Measurements from ENCODE around the gene HOXB6.

The HOXB6 gene

DNA sequence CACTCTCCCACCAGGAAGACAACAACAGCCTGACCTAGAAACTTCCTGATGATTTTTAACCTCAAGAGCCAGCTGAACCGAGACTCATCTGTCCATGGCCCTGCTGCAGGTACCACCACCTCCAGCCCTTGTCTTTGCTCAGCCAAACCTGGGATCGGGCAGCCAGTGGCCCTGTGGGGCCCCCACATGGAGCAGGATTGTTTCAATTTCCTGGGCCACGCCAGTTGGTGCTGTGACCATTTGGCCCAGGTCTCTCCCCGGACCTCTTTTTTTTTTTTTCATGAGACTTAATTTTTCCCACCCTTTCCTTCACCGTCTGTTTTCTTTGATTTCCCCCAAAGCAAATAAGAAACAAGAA is 51.6 kb downstream of the HOXB6 start:
- DNase-seq = no peak

DNA sequence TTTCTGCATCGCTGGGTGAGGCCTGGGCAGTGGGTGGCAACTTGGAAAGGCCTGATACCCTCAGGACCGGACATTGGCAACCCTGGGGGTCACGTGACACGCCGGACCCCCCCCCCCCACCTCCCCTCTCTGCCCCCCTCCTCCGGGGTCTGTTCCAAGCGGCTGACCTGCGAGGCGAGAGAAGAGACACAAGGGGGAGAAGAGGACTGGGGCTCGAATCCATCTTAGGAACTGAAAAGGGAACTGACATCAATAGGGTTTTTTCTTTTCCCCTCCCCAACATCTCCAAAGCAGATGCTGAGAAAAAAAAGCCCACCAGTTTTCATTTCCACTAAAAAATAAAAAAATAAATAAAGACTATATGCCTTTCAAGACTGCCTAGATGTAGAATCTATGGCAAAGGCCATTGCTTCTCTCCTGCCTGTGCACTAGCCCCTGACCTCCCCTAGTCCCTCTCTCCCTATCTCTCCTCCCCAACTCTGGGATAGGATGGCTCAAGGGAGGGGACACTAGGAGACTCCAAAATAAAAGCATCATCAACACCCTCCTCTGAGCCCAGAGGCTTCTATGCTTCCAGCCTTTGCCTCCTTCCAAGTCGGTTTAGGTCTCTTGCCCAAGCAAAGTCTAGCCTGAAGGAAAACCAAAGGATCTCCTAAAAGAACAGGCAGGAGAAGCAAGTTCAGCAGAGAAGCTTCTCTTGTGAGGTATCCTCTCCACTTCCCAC is 52.2 kb downstream of the HOXB6 start:
- peak; percentile 77 for DNase-seq

DNA sequence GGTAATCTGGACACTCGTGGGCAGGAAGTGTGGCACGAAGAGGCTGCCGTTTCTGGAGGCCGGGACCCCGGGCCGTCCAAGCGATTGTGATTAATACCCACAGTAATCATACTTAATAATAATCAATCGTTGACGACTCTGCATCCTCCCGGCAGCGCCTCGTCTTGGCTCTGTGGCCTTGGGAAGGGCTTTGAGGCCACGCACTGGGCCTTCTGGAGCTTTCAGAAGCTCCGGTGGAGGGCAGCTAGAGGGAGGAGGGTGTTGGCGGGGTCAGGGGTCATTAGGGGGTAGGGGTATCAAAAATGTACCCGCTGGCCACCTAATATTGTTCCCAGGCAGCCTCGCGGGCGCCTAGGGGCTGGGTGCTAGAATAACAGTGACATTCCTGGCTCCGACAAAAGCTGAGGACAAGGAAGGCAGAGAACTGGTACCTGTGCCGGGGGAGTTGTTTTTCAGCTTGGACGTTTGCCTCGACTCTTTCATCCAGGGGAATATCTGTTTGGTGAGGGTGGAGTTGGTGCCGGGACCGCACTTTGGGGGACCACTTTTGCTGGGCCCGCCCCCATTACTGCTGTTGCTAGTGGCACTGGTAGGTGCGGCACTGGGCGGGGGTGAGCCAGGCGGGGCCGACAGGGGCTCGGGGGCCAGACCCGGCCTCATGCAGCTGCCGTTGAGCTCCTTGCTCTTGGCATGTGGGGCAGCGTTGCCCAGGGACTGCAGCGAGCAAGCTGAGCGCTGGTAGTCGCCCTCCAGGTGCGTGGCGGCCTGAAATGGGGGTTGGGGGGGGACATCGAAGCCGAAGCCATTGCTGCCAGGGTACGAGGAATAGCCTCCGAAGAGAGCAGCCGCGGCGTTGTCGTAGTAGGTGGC is 53.0 kb downstream of the HOXB6 start:
- DNase-seq = peak; percentile 67

DNA sequence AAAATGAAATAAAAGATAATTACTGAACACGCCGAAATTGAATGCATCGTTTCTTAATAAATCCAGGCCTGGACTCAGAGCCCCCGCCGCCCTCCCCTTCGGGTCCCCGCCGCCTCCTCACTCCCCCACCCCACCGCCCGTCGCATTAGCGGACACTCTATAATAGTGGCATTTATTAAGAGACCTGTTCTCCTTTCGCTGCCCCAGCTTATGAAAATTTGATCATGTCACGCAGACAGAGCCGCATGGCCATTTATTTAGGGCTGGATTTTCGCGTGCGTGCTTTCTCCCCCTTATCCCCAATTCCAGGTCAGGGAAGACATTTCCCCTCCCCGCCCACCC is 53.6 kb downstream of the HOXB6 start:
- DNase-seq = no peak

DNA sequence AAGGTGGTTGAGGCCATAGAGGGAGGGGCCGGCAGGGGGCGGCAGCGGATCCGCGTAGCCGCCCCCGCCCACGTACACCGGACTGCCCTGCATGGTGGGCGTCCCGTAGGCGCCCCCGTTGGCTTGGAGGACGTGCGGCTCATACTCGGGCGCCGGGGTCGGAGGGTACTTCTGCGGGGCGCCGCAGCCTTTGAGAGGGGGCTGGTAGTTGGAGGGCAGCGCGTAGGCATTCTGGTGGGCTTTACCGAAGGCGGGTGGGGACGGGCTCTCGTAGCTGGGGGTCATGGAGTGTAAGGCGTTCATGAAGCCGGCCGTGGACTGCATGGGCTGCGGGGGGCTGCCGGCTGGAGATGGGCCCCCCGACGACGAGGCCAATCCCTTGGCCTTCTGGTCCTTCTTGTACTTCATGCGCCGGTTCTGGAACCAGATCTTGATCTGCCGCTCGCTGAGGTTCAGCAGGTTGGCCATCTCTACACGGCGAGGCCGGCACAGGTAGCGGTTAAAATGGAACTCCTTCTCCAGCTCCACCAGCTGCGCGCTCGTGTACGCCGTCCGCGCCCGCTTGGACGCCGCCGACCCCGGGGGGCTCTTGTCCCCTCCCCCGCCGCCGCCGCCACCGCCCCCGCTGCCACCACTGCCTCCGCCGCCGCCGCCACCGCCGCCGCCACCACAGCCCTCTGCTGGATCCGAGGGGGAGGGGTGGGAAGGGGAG is 54.1 kb downstream of the HOXB6 start:
- DNase-seq = peak; percentile 72

DNA sequence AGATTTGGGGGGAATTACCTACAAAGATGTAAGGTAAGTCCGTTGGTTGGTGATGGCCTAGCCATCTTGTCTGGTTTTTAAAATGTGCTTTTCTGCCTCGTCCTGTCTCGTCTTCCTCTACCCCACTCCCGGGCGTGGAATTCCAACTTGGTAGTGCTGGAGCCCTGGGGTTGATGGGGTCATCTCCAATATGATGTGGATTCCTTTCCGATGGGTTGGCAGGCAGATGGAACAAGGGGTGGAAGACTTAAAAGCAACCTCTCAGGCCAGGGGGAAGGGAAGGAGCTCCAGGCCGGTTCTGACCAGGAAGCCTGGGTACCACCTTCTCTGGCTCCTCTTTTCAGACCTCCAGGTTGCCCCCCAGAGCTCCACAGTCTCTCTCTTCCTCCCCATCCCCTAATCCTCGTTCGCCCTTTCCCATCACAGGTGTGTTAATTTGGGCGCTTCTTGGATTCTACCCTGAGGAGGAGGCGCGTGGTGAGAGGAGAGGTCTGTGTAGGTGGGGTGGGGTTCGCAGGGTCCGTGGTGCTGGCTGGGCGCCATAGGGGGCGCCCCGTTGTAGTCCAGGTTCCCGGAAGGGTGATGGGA is 54.8 kb downstream of the HOXB6 start:
- DNase-seq = no peak

DNA sequence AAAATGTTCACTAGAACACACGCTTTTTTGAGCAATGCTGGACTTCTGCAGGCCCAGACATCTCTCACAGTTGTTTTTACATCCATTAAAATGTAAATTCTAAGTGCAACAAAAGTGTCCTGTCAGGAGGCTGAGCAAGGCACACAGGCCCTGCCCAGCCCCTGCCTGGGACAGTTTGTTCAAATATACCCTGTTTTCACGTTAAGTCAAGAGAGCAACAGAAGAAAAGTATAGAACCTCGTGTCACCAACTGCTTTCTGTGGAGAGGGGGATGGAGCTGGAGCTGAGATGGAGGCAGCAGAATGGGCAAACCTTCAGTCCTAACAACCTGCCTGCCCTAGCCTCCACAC is 55.5 kb downstream of the HOXB6 start:
- DNase-seq = peak; percentile 45

DNA sequence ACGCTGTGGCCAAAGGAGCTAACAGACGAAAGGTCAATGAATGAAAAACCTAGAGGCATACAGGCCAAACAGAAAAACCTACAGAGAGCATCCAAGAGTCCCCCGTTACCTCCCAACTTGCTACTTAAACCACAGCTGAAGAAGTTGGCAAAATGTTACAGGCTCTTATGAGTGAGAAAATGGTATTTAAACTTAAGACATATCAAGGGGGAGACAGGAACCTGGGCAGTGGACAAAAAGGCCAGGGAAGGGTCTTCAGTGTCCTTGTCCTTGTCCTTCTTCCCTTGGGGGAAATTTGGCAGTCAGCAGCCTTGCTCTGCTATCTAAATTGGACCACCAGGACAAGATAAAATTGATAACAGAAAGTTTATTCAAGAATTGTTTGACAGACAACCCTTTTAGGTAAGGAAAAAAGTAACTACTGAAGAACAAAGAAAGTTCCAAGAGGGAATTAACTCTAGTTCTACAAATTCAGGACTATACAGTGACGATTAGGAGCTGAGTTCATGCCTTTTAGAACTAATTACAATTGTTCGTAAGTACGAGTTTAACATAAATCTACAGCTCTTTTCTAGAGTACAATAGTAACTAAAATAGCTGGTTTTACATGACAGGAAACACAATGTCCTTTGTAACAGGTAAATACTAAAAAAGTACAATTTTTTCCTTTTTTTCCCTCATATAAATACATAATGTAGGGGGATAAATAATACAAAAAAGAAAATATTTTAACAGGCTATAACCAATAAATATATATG is 56.1 kb downstream of the HOXB6 start:
- peak; percentile 50 for DNase-seq

DNA sequence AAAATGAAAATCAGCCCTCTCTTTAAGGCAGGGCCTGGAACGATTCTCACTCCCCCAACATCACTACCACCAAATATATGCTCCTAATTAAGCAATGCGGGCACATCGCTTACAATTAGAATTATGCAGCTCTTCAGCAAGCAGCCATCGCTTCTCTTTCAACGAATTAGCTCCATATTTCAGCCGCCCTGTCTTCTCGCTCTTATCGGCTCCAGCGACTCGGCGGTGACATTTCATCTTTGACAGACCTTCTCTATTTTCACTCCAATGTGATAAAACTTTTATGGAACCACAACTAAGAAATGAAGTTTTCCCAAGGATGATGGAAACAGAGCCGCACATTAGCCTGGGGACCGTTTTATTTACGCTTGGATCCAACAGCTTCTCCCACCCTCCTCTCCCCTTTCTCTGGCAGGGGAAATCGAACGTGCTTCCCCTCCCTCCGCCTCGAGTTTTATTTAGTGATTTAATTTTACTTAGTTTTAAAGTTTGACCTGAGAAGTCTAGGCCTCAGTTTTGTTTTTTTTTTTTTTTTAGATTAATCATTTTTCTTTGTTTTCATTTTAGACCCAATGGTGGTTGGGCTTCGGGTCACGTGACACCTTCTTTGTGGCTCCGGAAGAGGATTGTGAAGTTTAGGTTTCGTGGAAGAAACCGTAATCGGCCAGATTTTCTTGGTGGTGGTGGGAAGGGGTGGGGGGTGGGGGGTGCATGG is 56.8 kb downstream of the HOXB6 start:
- DNase-seq = no peak

DNA sequence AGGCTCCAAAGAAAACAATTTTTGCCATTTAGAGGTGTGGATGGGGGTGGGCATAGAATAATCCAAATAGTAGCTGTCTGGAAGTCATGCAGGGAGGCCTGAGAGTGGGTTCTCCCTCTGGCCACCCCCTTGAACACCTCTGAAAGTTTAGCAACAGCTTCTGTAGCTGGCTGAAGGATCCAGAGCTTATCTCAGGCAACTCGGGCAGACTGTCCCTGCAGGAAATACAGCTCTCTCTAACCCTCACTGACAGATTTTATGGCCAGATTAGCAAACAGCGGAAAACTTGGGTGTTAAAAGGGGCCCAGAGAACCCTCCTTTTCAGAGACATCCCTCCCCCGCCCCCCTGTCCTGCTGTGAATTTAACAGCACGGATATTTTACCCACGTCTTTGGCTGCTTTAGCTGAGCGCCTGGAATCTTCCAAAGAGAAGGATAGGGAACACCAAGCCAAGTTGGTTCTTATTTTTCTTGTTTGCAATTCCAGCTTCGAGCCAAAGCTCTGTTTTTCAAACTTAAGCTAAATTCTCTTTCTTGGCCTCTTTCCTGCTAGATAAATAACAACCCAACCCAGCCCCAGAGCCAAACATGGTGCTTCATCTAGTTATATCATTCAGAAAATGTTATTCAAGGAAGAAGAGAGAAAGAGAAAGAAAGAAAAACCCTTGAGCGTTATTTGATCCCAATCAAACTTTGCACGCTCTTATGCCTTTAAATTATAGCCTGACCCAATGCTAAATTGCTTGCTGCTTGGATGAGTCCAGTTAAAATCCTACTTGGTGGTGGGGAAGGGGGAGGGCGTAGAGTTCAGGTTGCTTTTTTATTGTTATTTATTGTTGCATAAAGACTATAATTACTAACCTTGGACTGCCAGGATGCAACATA is 57.6 kb downstream of the HOXB6 start:
- DNase-seq = peak; percentile 76

DNA sequence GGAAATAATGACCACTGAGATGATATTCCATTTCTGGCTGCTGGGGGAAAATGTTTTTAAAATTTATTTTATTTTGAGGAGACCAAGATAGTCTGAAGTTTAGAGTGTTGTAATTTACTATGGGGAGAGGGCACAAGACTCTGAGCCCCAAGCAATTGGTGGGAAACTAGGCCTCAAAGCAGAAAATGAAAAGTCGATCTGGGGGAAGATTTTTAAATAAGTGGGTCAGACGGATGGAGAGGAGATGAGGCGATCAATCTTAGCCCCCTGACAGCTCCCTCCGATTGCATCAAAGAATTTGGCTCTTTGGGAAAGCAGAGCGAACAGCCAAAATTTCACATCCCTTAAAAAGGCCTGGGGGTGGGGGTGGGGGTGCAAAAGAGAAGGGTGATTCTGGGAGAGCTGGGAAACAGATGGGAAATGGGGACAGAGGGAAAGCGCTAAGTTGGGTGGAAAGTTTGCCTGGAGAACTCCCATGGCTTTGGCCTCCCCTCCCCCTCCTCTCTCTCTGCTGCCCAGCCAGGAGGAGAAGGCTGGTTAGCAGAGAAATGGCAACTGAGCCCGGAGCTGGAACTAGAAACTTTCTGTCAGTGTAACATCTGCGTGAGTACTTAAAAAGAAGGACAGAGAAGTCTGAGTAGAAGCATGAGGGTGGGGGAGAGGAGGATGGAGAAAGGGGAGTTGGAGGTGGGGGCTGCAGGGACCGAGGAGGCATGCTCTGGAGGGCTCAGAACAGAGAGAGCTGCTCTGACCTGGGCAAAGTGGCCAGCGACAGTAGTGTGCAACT is 58.5 kb downstream of the HOXB6 start:
- DNase-seq = peak; percentile 69
